ENCODE measurements around the gene MIEN1.
"Not testable (repeated sequence)": the region's sequence is repeated elsewhere in the genome, so short reads cannot be mapped to it uniquely, and the experiment has no call there.

Gene MIEN1

GRCh38 chr17:39700148-39700987 is 30.0 kb downstream of the MIEN1 start:
- Histone ChIP-seq H3K36me3 (no peaks in the 10 kb centered on the region), H3K27me3 (peaks cover 76% of the 10 kb centered on the region), H3K4me3 (ENCODE audit: low read depth in 1 of 2, low read length in 1 of 2) (no peak overlapping the region), H3K27ac (no peak overlapping the region), H3K4me1 (ENCODE audit: control insufficient read depth in 1 of 2, insufficient read depth in 1 of 2, low read depth in 1 of 2, low read length in 1 of 2) (no peaks in the 10 kb centered on the region), H3K9me3 (no peaks in the 10 kb centered on the region)
- no peak for TF ChIP-seq CTCF (IDR thresholded peaks at IDR 0.05)

GRCh38 chr17:39699818-39700147 is 30.5 kb downstream of the MIEN1 start, which contains the start of gene ERBB2:
Gene ERBB2 (plus strand): TSS chr17:39700064. CDS start chr17:39700239, 175 bp downstream.
- Histone ChIP-seq H3K27ac (no peak within 1 kb of the TSS), H3K4me1 (ENCODE audit: control insufficient read depth in 1 of 2, insufficient read depth in 1 of 2, low read depth in 1 of 2, low read length in 1 of 2) (no peaks in the 10 kb centered on the region), H3K9me3 (no peaks in the 10 kb centered on the region), H3K4me3 (ENCODE audit: low read depth in 1 of 2, low read length in 1 of 2) (no peak within 1 kb of the TSS), H3K27me3 (peaks cover 76% of the 10 kb centered on the region), H3K36me3 (no peaks in the 10 kb centered on the region)
- no peak for TF ChIP-seq CTCF (IDR thresholded peaks at IDR 0.05)

GRCh38 chr17:39699157-39699817 is 31.0 kb downstream of the MIEN1 start:
- peaks cover 76% of the 10 kb centered on the region for H3K27me3 ChIP-seq
- H3K4me3 ChIP-seq (ENCODE audit: low read depth in 1 of 2, low read length in 1 of 2); H3K27ac ChIP-seq; H3K4me1 ChIP-seq (ENCODE audit: control insufficient read depth in 1 of 2, insufficient read depth in 1 of 2, low read depth in 1 of 2, low read length in 1 of 2); H3K9me3 ChIP-seq; H3K36me3 ChIP-seq: not testable (repeated sequence)

- Histone ChIP-seq H3K27ac (no peak overlapping the region), H3K27me3 (peaks cover 67% of the 10 kb centered on the region), H3K36me3 (no peaks in the 10 kb centered on the region), H3K9me3 (no peaks in the 10 kb centered on the region), H3K4me3 (ENCODE audit: low read depth in 1 of 2, low read length in 1 of 2) (no peak overlapping the region), H3K4me1 (ENCODE audit: control insufficient read depth in 1 of 2, insufficient read depth in 1 of 2, low read depth in 1 of 2, low read length in 1 of 2) (no peaks in the 10 kb centered on the region)
- no peak for TF ChIP-seq CTCF (IDR thresholded peaks at IDR 0.05)
Observed at GRCh38 chr17:39697961-39698360, 32.4 kb downstream of the MIEN1 start.

- no peak for TF ChIP-seq CTCF (IDR thresholded peaks at IDR 0.05)
- Histone ChIP-seq H3K4me1 (ENCODE audit: control insufficient read depth in 1 of 2, insufficient read depth in 1 of 2, low read depth in 1 of 2, low read length in 1 of 2) (no peaks in the 10 kb centered on the region), H3K9me3 (no peaks in the 10 kb centered on the region)
Observed at GRCh38 chr17:39696731-39697130, 33.6 kb downstream of the MIEN1 start.

DNA sequence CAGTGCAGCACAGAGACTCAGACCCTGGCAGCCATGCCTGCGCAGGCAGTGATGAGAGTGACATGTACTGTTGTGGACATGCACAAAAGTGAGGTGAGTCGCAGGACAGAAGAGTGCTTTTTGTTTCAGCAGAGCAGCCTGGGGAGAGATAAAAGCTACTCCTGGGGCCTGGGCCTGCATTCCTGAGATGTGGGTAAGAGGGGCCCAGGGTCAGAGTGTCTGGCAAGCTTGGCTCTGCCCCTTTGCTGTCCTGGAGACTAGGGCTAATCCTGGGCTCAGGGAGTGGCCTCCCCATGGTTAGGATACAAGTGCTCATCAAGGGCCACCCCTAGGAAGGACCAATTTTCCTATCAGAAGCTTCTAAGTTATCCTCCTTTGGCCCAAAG is 35.2 kb downstream of the MIEN1 start:
- TF ChIP-seq CTCF (IDR thresholded peaks at IDR 0.05): no peak
- Histone ChIP-seq H3K36me3 (no peaks in the 10 kb centered on the region), H3K4me1 (ENCODE audit: control insufficient read depth in 1 of 2, insufficient read depth in 1 of 2, low read depth in 1 of 2, low read length in 1 of 2) (no peaks in the 10 kb centered on the region), H3K9me3 (no peaks in the 10 kb centered on the region), H3K27ac (no peak overlapping the region), H3K27me3 (peaks cover 50% of the 10 kb centered on the region), H3K4me3 (ENCODE audit: low read depth in 1 of 2, low read length in 1 of 2) (no peak overlapping the region)

More at GRCh38 chr17:39696731-39697130, 33.6 kb downstream of the MIEN1 start:
- Histone ChIP-seq H3K4me3 (ENCODE audit: low read depth in 1 of 2, low read length in 1 of 2) (no peak overlapping the region), H3K27me3 (peaks cover 54% of the 10 kb centered on the region), H3K27ac (no peak overlapping the region), H3K36me3 (no peaks in the 10 kb centered on the region)

All from neutrophil (primary cell).